HG03571 (cell line): ENCODE data around the gene RASL10B.

ENCODE experiments used
- ATAC-seq: cut with Tn5 transposase; IDR thresholded peaks from one replicate; pipeline ENCODE4 v1.9.1; 2021; ENCODE audit not compliant: unreplicated experiment

Gene RASL10B

GRCh38 chr17:35791681-35792350 lies 60.4 kb downstream of the RASL10B start:
- ATAC-seq: no peak
